OCI-LY7 (cell line): ENCODE results near the gene ABCB11. TPM values are rescaled to one million over a fixed set of nuclear protein-coding genes. Genes with fewer than 3 reads are reported as not detected.
"Not testable (repeated sequence)": the region's sequence is repeated elsewhere in the genome, so short reads cannot be mapped to it uniquely, and the experiment has no call there.

Experiments
- BruUV-seq: library from RNA; stranded (reverse); fragments of 400-500 nt; replicated peaks from 2 replicates; lab custom pipeline; 2021; lab: Mats Ljungman, UMichigan
- CTCF ChIA-PET: fragments of 300-600 bp; sonication (Branson Sonifier 250); formaldehyde crosslinking; loops from one replicate; lab custom pipeline; 2022; ENCODE audit warnings: antibody characterized with exemption; ENCODE audit not compliant: unreplicated experiment; lab: Charles Lee
- POLR2A ChIA-PET: fragments of 300-600 bp; sonication (Branson Sonifier 250); formaldehyde crosslinking; loops from one replicate; lab custom pipeline; 2022; ENCODE audit warnings: antibody characterized with exemption; lab: Charles Lee
- DNase-seq: peaks from one replicate; pipeline ENCODE4 v3.0.0-alpha.2; 2015; ENCODE audit warnings: low spot score
- H2AFZ ChIP-seq: fragments of 200-600 bp; sonication (generic), shearing (Covaris generic); 2 replicates; pipeline ENCODE4 v1.6.1; 2014; ENCODE audit warnings: mild to moderate bottlenecking, antibody characterized with exemption, low read length, moderate library complexity
- H3K27ac ChIP-seq: fragments of 200-600 bp; sonication (generic); 2 replicates; pipeline ENCODE4 v1.5.1; 2014; ENCODE audit warnings: mixed run types, low read depth, mild to moderate bottlenecking, moderate library complexity, low read length, inconsistent platforms; ENCODE audit not compliant: poor library complexity, severe bottlenecking
- H3K36me3 ChIP-seq: fragments of 200-600 bp; sonication (generic); 2 replicates; pipeline ENCODE4 v1.6.1; 2014; ENCODE audit warnings: mild to moderate bottlenecking, antibody characterized with exemption, low read length, moderate library complexity, mixed read lengths; ENCODE audit not compliant: insufficient read depth
- H3K4me1 ChIP-seq: fragments of 200-600 bp; sonication (generic); 2 replicates; pipeline ENCODE4 v1.5.1; 2014; ENCODE audit warnings: mild to moderate bottlenecking, low read length; ENCODE audit not compliant: insufficient read depth, poor library complexity, severe bottlenecking
- H3K4me2 ChIP-seq: fragments of 200-600 bp; sonication (generic); 2 replicates; pipeline ENCODE4 v1.6.1; 2014; ENCODE audit warnings: mild to moderate bottlenecking, low read length
- H3K4me3 ChIP-seq: fragments of 200-600 bp; sonication (generic); 2 replicates; pipeline ENCODE4 v1.5.1; 2014; ENCODE audit warnings: mild to moderate bottlenecking, low read depth, low read length; ENCODE audit not compliant: poor library complexity, severe bottlenecking
- H3K79me2 ChIP-seq: fragments of 200-600 bp; sonication (generic); 2 replicates; pipeline ENCODE4 v1.6.1; 2016; ENCODE audit warnings: low read depth, mild to moderate bottlenecking, low read length, moderate library complexity, mixed read lengths; ENCODE audit not compliant: insufficient read depth
- H3K9me2 ChIP-seq: fragments of 200-600 bp; sonication (generic); 2 replicates; pipeline ENCODE4 v1.6.1; 2016; ENCODE audit warnings: mild to moderate bottlenecking, low read length, mixed read lengths; ENCODE audit not compliant: insufficient read depth
- H3K9me3 ChIP-seq: fragments of 200-600 bp; sonication (generic); 2 replicates; pipeline ENCODE4 v1.6.1; 2014; ENCODE audit warnings: mild to moderate bottlenecking, mixed run types, low read length, mixed read lengths
- H4K20me1 ChIP-seq: fragments of 200-600 bp; sonication (generic); 2 replicates; pipeline ENCODE4 v1.6.1; 2014; ENCODE audit warnings: mild to moderate bottlenecking, antibody characterized with exemption, low read length, moderate library complexity, mixed read lengths; ENCODE audit not compliant: insufficient read depth
- EZH2phosphoT487 ChIP-seq: fragments of 200-600 bp; sonication (generic); IDR thresholded peaks from 2 replicates; pipeline ENCODE4 v1.6.1; 2018; ENCODE audit warnings: low read depth, borderline replicate concordance, mild to moderate bottlenecking, mixed run types, antibody characterized with exemption, low read length, moderate library complexity, mixed read lengths
- intact Hi-C: fragments of 100-400 bp; cut with micrococcal nuclease; formaldehyde crosslinking; loops from one replicate; pipeline ENCODE4 v1.10.0; 2022; ENCODE audit not compliant: unreplicated experiment
- total RNA-seq, 2 experiments: library from RNA; depleted of rRNA in 1 of 2; stranded (reverse); fragments of >200 nt in 1 of 2; shearing (Covaris generic) in 1 of 2; gene quantifications; 2 replicates each; pipeline ENCODE4 v1.2.3, GENCODE V29; 2014 to 2022
- TF ChIP-seq, protein P1 (sequence below): fragments of 200-600 bp; sonication (generic); conservative IDR thresholded peaks from 2 replicates; pipeline ENCODE4 v1.5.1; 2014; ENCODE audit warnings: mild to moderate bottlenecking, antibody characterized with exemption, low read length, moderate library complexity, mixed read lengths

ABCB11 gene
- total RNA-seq, 2 experiments from 2014 or later: 0.04 TPM; not detected in 1

DNA sequence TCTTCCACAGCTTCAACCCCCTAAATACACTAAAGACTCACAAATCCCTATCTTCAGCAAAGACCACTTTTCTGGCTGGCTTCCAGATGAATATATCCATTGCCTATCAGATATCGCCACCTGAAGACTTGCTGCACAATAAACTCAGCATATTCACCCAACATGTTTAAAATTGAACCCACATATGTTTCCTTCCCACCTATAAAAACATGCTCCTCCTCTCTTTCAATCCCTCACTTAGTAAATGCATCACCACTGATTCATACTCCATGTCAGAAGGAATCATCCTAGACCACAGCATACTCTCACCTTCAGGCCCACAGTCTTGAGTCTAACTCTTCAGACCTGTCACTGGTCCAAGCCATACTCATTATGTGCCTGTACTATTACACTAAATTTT, 146.1 kb downstream of the ABCB11 start:
- H2AFZ ChIP-seq: no peak overlapping the region
- ChIA-PET CTCF (no interaction called here), POLR2A (no interaction called here)
- intact Hi-C loops: no loop called here
- H3K4me2 ChIP-seq: no peak overlapping the region
- H3K27ac ChIP-seq: no peak overlapping the region
- no TSS peak for BruUV-seq
- H3K4me1 ChIP-seq: peaks cover 5% of the 10 kb centered on the region
- H3K4me3 ChIP-seq: no peak overlapping the region
- no peak for TF ChIP-seq EZH2phosphoT487
- TF ChIP-seq, protein P1, sequence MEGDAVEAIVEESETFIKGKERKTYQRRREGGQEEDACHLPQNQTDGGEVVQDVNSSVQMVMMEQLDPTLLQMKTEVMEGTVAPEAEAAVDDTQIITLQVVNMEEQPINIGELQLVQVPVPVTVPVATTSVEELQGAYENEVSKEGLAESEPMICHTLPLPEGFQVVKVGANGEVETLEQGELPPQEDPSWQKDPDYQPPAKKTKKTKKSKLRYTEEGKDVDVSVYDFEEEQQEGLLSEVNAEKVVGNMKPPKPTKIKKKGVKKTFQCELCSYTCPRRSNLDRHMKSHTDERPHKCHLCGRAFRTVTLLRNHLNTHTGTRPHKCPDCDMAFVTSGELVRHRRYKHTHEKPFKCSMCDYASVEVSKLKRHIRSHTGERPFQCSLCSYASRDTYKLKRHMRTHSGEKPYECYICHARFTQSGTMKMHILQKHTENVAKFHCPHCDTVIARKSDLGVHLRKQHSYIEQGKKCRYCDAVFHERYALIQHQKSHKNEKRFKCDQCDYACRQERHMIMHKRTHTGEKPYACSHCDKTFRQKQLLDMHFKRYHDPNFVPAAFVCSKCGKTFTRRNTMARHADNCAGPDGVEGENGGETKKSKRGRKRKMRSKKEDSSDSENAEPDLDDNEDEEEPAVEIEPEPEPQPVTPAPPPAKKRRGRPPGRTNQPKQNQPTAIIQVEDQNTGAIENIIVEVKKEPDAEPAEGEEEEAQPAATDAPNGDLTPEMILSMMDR: no peak
- H3K9me3 ChIP-seq: no peaks in the 10 kb centered on the region
- peaks cover 22% of the 10 kb centered on the region for H3K79me2 ChIP-seq
- no peaks in the 10 kb centered on the region for H3K9me2 ChIP-seq
- H4K20me1 ChIP-seq: no peaks in the 10 kb centered on the region
- H3K36me3 ChIP-seq: peaks cover 67% of the 10 kb centered on the region
- no peak for DNase-seq

DNA sequence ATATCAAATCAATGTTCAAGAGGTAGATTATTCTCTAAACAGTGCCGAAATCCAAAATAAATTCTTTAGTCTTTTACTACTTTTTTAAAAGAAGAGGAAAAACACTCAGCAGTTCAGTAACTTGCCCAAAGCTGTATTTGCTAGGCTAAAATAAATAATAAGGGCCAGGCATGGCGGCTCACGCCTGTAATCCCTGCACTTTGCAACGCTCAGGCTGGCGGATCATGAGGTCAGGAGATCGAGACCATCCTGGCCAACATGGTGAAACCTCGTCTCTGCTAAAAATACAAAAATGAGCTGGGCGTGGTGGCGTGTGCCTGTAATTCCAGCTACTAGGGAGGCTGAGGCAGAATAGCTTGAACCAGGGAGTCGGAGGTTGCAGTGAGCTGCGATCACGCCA, 149.0 kb downstream of the ABCB11 start:
- H2AFZ ChIP-seq, CTCF ChIA-PET, H3K4me3 ChIP-seq, POLR2A ChIA-PET, H3K9me2 ChIP-seq, H3K4me2 ChIP-seq, H3K9me3 ChIP-seq, H3K27ac ChIP-seq, DNase-seq, BruUV-seq, intact Hi-C loops, H4K20me1 ChIP-seq, H3K4me1 ChIP-seq: not testable (repeated sequence)
- H3K36me3 ChIP-seq: peaks cover 55% of the 10 kb centered on the region
- peaks cover 16% of the 10 kb centered on the region for H3K79me2 ChIP-seq

DNA sequence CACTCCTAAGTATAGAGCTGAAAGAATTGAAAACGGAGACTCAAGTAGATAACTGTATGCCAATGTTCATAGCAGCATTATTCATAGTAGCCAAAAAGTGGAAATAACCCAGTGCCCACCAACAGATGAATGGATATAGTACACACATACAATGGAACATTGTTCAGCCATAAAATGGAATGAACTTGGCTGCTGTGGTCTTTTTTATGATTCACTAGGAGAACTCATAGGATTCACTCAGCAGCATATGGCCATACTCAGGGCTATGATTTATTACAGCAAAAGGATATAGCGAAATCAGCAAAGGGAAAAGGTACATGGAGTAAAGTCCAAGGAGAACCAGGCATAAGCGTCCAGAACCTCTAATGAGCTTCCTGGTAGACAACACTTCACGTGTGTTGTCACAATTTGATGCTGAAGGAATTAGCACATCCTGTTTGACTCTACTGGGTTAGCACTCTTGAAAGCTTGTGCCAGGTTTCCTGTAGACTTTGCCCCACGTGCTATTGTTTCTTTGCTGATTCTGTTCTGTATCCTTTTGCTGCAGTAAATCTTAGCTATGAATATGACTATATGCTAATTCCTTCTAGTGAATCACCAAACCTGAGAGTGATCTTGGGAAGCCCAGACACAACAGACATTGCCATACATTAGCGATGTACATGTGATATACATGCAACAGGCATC, 156.6 kb downstream of the ABCB11 start:
- BruUV-seq: no TSS peak
- Histone ChIP-seq H3K4me1 (no peaks in the 10 kb centered on the region), H2AFZ (no peak overlapping the region), H3K4me2 (no peak overlapping the region), H3K27ac (no peak overlapping the region), H3K79me2 (0 out of 2 replicates have a peak, but pooled peaks cover 5% of the 10 kb centered on the region), H3K4me3 (no peak overlapping the region), H3K36me3 (peaks cover 66% of the 10 kb centered on the region), H4K20me1 (no peaks in the 10 kb centered on the region), H3K9me3 (no peaks in the 10 kb centered on the region), H3K9me2 (no peaks in the 10 kb centered on the region)
- ChIA-PET POLR2A (interaction anchor here (0.6 kb wide), 2 partner anchors 340 to 1068 kb away, joined by 3 to 4 read pairs; no protein-coding TSS in a partner anchor), CTCF (no interaction called here)
- no peak for DNase-seq
- TF ChIP-seq, protein P1: no peak
- no peak for TF ChIP-seq EZH2phosphoT487
- intact Hi-C loops: no loop called here

DNA sequence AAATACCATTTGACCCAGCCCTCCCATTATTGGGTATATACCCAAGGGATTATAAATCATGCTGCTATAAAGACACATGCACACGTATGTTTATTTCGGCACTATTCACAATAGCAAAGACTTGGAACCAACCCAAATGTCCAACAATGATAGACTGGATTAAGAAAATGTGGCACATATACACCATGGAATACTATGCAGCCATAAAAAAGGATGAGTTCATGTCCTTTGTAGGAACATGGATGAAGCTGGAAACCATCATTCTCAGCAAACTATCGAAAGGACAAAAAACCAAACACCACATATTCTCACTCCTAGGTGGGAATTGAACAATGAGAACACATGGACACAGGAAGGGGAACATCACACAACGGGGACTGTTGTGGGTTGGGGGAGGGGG, 160.3 kb downstream of the ABCB11 start:
- H3K4me2 ChIP-seq, CTCF ChIA-PET, H3K4me1 ChIP-seq, H2AFZ ChIP-seq, H3K79me2 ChIP-seq, H4K20me1 ChIP-seq, H3K9me2 ChIP-seq, H3K27ac ChIP-seq, H3K4me3 ChIP-seq, intact Hi-C loops, H3K9me3 ChIP-seq, DNase-seq, BruUV-seq: not testable (repeated sequence)
- POLR2A ChIA-PET: interaction anchor here (0.6 kb wide), 1 partner anchor 901 kb away, joined by 3 read pairs; no protein-coding TSS in a partner anchor
- H3K36me3 ChIP-seq: peaks cover 51% of the 10 kb centered on the region
